ENCODE measurements around the gene MYO15B.

DNA sequence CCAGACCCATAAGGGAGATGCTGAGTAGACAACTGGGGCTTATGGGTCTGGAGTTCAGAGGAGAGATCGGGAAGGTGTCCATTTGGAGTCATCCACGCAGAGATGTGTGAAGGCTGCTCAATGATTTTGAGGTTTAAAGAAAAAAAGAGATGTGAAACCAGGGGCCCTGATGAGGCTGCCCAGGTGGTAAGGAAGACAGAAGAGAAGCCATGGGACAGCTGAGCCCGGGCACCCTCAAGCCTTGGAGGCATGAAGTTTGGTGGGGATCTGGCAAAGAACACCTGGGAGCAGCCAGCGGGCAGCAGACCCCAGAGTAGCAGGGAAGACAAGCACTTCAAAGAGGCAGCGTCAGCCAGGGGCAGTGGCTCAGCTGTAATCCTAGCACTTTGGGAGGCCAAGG lies 20.8 kb upstream of the MYO15B start:
- TF ChIP-seq POLR2A (IDR thresholded peaks at IDR 0.05), result no peak
- TF ChIP-seq, protein P1, sequence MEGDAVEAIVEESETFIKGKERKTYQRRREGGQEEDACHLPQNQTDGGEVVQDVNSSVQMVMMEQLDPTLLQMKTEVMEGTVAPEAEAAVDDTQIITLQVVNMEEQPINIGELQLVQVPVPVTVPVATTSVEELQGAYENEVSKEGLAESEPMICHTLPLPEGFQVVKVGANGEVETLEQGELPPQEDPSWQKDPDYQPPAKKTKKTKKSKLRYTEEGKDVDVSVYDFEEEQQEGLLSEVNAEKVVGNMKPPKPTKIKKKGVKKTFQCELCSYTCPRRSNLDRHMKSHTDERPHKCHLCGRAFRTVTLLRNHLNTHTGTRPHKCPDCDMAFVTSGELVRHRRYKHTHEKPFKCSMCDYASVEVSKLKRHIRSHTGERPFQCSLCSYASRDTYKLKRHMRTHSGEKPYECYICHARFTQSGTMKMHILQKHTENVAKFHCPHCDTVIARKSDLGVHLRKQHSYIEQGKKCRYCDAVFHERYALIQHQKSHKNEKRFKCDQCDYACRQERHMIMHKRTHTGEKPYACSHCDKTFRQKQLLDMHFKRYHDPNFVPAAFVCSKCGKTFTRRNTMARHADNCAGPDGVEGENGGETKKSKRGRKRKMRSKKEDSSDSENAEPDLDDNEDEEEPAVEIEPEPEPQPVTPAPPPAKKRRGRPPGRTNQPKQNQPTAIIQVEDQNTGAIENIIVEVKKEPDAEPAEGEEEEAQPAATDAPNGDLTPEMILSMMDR (IDR thresholded peaks at IDR 0.05 in 4 of 5, conservative IDR thresholded peaks at IDR 0.05 in 1 of 5), result no peak
